Stomach smooth muscle (tissue), 2 donors: ENCODE data around the gene OXT.

ENCODE experiments used
- H3K27ac ChIP-seq: one replicate; pipeline ENCODE4 v1.7.0; 2013; ENCODE audit warnings: mild to moderate bottlenecking, low read length, inconsistent platforms
- H3K27me3 ChIP-seq, 2 donors: one replicate each; pipeline ENCODE4 v1.7.0; 2013; ENCODE audit warnings: low read length in 2 of 2; ENCODE audit not compliant: insufficient read depth in 2 of 2, control insufficient read depth in 1 of 2
- H3K36me3 ChIP-seq, 2 donors: one replicate each; pipeline ENCODE4 v1.7.0; 2013; ENCODE audit warnings: low read length in 2 of 2; ENCODE audit not compliant: control insufficient read depth in 2 of 2, insufficient read depth in 2 of 2
- H3K4me1 ChIP-seq: one replicate; pipeline ENCODE4 v1.7.0; 2013; ENCODE audit warnings: low read length; ENCODE audit not compliant: control insufficient read depth, insufficient read depth
- H3K4me3 ChIP-seq, 2 donors: one replicate each; pipeline ENCODE4 v1.7.0; 2013; ENCODE audit warnings: low read length in 2 of 2
- H3K9ac ChIP-seq, 2 donors: one replicate each; pipeline ENCODE4 v1.7.0; 2013; ENCODE audit warnings: low read length in 2 of 2, mild to moderate bottlenecking in 1 of 2
- H3K9me3 ChIP-seq, 2 donors: one replicate each; pipeline ENCODE4 v1.7.0; 2013; ENCODE audit warnings: low read length in 2 of 2; ENCODE audit not compliant: control insufficient read depth in 2 of 2
- donor health status: healthy.
- donor health status: Pancreatic carcinoma.

The OXT gene

DNA sequence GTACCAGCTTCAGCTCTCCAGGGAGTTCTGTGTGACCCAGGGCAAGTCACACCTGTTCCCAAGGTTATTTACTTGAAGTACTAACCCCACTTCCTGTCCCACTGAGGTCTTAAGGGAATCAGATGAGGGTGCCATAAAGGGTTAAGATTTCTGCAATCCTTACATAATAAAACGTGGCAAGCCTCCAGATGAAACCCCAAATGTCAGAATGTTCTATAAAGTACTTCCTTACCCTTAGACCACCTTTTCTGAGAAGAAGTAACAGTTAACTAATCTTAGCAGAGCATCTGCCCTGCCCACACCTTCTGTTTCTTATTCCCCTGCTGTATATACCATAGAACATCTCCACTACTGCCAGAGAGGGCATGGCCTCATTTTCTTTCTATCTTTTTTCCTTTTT is 19.1 kb downstream of the OXT start:
- Histone ChIP-seq H3K36me3 (no peaks in the 10 kb centered on the region), H3K27me3 (peaks cover 17 to 18% of the 10 kb centered on the region in 2 donors), H3K4me3 (no peak overlapping the region), H3K9me3 (no peaks in the 10 kb centered on the region), H3K4me1 (no peaks in the 10 kb centered on the region), H3K9ac (no peak overlapping the region), H3K27ac (no peak overlapping the region)

DNA sequence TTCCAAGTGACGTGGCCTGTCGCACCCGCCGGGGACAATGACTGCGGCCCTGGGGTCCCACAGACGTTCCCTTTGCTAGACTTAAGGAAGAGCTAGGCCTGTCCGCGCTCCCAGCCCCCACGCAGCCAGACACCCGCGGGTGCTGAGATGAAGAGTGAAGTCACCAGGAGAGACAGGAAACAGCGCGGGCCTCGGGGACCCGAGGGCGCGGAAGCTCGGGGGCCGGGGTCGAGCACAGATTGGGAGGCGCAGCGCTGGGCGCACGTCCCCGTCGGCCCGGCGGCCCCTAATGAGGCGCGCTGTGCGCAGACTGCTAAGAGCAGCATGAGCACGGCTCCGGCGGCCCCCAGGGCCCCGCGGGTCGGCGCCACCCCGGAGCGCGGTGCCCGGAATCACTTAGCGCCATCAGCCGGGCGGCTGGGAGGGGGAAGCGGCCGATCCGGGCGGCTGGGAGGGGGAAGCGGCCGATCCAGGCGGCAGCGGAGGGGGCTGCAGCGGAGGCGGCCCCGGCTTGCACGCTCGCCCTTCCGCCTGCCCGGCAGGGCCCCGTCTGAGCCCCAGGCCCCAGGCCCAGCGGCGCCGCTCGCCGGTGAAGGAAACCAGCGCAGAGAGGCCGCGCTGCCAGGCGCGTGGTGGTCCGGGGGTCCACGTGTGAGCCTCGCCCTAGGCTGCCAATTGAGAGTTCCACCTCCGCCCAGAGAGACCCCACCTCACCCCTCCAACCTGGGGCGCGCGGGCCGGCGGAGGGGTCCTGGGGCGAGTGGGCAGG is 21.4 kb downstream of the OXT start:
- Histone ChIP-seq H3K27ac (no peak overlapping the region), H3K9ac (no peak overlapping the region), H3K27me3 (peaks cover 17 to 18% of the 10 kb centered on the region in 2 donors), H3K4me3 (peak overlapping the region in 1 of 2 donors; percentile 47), H3K9me3 (no peaks in the 10 kb centered on the region), H3K36me3 (no peaks in the 10 kb centered on the region), H3K4me1 (no peaks in the 10 kb centered on the region)

DNA sequence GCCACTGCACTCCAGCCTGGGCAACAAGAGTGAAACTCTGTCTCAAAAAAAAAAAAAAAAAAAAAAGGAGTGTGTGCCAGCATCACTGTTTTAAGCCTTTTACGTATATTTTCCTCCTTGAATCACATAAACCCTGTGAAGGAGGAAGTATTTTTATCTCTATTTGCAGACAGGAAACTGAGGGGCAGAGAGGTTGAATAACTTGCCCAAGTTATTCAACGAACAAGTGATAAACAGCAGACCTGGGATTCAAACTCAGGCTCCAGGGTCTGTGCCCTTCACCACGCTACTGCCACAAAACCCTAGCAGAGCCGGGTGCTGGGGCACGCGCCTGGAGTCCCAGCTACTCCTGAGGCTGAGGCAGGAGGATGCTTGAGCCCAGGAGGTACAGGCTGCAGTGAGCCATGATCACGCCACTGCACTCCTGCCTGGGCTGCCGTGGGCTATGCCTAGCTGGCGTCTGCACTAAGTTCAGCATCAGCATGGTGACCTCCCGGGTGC is 22.5 kb downstream of the OXT start:
- H3K27ac ChIP-seq, result no peak overlapping the region
- H3K9ac ChIP-seq, result no peak overlapping the region
- peaks cover 17 to 18% of the 10 kb centered on the region in 2 donors for H3K27me3 ChIP-seq
- no peaks in the 10 kb centered on the region for H3K4me1 ChIP-seq
- no peaks in the 10 kb centered on the region for H3K9me3 ChIP-seq
- H3K4me3 ChIP-seq, result no peak overlapping the region
- no peaks in the 10 kb centered on the region for H3K36me3 ChIP-seq

DNA sequence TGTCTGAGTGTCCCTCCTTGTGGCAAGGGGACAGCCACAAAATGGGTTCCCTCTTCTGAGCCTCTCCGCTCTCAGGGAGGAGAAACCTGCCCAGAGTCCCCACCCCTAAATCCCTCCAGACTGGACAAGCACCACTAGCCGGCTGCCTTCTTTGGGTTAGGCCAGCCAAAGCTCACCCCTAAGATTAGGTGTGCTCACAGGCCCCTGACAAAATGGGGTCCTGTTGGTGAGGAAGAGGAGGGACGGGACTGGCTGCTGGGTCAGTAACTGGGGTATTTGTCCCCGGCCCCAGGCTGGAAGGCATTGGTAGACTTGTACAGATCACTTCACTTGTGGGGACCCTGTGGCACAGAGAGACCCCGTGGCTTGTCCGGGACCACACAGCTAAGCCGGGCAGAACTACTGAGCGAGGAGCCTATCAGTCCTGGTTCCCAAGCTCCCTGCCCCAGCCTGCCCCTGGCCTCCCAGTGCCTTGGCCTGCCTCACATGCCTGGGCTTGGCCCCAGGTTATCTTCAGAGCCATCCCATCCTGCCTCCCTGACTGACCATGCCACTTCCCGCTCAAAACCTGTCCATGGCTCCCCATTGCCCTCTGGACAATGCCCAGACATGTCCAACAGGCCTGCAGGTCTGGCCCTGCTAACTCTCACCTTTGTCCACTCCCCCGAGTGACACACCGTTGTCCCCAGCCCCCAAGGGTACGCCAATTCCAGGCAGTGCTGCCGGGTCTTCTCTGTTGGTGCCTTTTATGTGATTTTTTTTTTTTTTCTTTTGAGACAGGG is 23.6 kb downstream of the OXT start:
- Histone ChIP-seq H3K27me3 (peaks cover 15 to 18% of the 10 kb centered on the region in 2 donors), H3K4me1 (no peaks in the 10 kb centered on the region), H3K9me3 (no peaks in the 10 kb centered on the region), H3K4me3 (no peak overlapping the region), H3K36me3 (no peaks in the 10 kb centered on the region), H3K9ac (no peak overlapping the region), H3K27ac (no peak overlapping the region)

DNA sequence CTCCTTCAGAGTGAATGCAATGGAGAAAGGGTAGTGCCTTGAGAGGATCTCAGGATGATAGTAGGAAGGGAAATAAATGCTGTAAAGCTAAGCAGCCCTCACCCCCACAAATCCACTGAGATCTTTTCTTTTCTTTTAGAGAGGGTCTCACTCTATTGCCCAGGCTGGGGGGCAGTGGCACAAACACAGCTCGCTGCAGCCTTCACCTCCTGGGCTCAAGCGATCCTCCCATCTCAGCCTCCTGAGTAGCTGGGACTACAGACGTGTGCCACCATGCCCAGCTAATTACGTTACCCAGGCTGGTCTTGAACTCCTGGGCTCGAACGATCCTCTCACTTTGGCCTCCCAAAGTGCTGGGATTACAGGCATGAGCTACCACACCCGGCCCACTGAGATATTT is 29.1 kb downstream of the OXT start:
- no peak overlapping the region for H3K27ac ChIP-seq
- no peak overlapping the region for H3K9ac ChIP-seq
- no peaks in the 10 kb centered on the region for H3K9me3 ChIP-seq
- no peaks in the 10 kb centered on the region for H3K36me3 ChIP-seq
- no peak overlapping the region for H3K4me3 ChIP-seq
- peaks cover 3 to 5% of the 10 kb centered on the region in 2 donors for H3K27me3 ChIP-seq
- H3K4me1 ChIP-seq, result no peaks in the 10 kb centered on the region

DNA sequence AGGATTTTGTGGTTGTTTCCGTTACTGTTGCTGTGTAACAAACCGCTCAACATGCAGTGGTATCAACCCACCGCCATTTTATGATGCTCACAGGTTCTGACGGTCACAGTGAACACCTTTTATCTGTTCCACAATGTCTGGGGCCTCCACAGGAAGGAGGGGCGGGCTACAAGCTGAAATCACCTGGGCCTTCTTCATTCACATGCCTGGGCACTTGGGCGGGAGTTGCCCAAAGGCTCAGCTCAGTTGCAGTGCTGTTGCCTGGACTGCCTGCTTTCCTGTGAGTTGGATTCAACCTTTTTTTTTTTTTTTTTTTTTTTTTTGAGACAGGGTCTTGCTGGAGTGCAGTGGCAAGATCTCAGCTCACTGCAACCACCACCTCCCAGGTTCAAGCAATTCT is 29.8 kb downstream of the OXT start:
- Histone ChIP-seq H3K27ac (no peak overlapping the region), H3K36me3 (no peaks in the 10 kb centered on the region), H3K4me1 (no peaks in the 10 kb centered on the region), H3K4me3 (no peak overlapping the region), H3K27me3 (peaks cover 3 to 5% of the 10 kb centered on the region in 2 donors), H3K9ac (no peak overlapping the region), H3K9me3 (no peaks in the 10 kb centered on the region)

DNA sequence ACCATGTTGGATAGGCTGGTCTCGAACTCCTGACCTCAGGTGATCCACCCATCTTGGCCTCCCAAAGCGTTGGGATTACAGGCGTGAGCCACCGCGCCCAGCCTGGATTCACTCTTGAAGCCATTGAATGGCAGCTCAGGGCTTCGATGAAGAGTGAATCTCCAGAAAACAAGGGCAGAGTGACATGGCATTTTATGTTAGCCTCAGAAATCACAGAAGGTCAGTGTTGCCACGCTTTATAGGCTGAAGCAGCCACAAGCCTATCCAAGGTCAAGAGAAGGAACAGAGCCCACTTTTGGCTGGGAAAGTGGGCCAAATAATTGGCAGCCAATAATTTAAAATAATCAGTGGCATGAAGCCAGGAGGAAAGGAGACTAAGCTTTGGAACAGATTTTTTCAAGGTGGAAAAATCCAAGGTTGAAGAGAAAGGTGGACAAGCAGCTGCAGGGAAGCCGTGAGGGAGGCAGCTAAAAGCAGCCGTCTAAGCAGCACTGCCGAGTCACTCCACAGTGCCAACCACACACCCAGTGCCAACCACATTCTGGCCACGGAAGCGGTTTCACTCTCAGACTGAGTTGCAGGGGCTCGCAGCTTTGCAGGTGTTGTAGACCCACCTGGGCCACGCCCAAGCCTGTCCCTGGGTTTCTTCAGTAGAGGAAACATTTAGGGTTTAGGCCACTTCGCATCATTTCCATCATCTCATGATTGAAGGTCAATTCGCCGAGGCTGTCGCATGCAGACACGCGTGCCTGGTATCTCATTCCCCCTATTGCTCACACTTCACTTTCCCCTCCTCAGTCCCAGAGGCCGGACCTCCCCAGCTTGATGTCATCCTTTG is 30.5 kb downstream of the OXT start:
- Histone ChIP-seq H3K4me3 (no peak overlapping the region), H3K36me3 (peaks cover 0 to 2% of the 10 kb centered on the region in 2 donors), H3K27ac (no peak overlapping the region), H3K4me1 (no peaks in the 10 kb centered on the region), H3K27me3 (peaks cover 3 to 5% of the 10 kb centered on the region in 2 donors), H3K9me3 (no peaks in the 10 kb centered on the region), H3K9ac (no peak overlapping the region)

DNA sequence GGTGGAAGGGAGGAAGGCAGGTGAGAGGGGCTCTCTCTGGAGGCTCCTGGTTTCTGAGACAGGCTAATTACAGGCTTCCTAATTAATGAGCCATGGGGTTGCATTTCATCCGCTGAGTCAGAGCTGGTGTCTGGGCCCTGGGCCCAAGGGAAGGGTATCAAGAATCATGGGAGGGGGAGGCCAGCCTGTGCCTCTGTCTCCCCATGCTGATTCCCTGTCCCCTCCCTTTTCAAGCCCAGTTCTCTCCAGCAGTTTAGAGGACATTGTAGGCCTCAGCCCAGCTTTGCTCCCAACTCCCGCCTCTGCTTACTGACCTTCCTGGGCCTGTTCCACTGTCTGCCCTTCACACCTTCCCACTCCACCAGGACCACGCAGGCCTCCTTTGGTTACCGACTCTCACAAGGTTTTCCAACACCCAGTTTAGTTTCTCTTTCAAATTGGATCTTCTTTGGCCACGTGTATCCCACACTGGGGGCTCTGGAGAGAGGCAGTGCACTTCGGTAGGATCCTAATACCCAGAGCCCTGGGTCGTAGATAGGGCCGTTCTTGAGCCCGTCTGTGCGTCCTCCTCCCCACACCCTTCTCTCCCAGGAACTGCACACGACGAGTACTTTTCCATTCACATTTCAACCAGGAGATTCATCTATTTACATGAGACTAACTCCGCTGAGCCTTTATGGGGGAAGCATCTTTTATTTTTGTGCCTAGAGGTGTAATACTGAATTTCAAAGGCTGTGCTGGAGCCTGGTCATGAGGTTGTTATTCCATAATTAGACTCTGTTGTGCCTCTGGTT is 31.4 kb downstream of the OXT start:
- peaks cover 4% of the 10 kb centered on the region in 2 donors for H3K36me3 ChIP-seq
- peaks cover 3 to 5% of the 10 kb centered on the region in 2 donors for H3K27me3 ChIP-seq
- no peaks in the 10 kb centered on the region for H3K9me3 ChIP-seq
- no peak overlapping the region for H3K4me3 ChIP-seq
- H3K9ac ChIP-seq, result no peak overlapping the region
- H3K4me1 ChIP-seq, result no peaks in the 10 kb centered on the region
- H3K27ac ChIP-seq, result no peak overlapping the region

DNA sequence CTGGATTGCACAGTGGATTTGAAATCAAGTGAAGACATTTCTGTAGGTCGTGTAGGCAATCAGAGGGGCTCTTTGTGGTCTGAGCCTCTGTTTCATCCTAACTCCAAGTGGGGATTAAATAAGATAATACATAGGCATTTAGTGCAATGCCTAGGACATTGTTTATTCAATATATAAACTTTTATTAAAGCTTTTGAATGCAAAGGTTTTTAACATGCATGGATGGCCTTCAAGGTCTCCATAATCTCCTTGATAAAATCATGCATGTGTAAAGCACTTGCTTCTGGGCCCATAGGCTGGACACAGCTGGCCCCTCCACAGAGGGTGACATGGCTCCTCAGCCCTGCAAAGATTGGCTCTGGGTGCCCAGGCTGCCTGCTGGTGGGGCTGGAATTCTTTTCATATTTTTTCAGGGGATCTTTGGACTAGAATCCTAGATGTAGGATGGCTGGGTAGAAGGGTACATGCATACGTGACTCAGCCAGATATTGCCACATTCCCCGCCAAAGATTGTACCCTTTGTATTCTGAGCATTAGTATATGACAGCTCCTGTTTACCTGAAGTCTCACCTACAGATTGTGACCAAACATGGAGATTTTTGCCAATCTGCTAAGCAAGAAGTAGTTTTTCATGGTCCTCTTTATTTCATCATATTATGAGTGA is 32.1 kb downstream of the OXT start:
- Histone ChIP-seq H3K9me3 (no peaks in the 10 kb centered on the region), H3K36me3 (peaks cover 4 to 5% of the 10 kb centered on the region in 2 donors), H3K9ac (no peak overlapping the region), H3K27ac (no peak overlapping the region), H3K4me1 (no peaks in the 10 kb centered on the region), H3K27me3 (peaks cover 3 to 5% of the 10 kb centered on the region in 2 donors), H3K4me3 (no peak overlapping the region)
